ENCODE results near the gene OR2L5.

OR2L5 gene

GRCh38 chr1:248065071-248065470, 51.6 kb downstream of the OR2L5 start:
- TF ChIP-seq GATA3 (IDR thresholded peaks at IDR 0.05; ENCODE audit: low read depth, low read length) (no peak), GATA2 (IDR thresholded peaks at IDR 0.05; ENCODE audit: low read depth, low read length) (no peak)

GRCh38 chr1:248065604-248066003, 52.1 kb downstream of the OR2L5 start:
- TF ChIP-seq GATA2 (IDR thresholded peaks at IDR 0.05; ENCODE audit: low read depth, low read length) (no peak), GATA3 (IDR thresholded peaks at IDR 0.05; ENCODE audit: low read depth, low read length) (no peak)

Data from SH-SY5Y (cell line).